Mesenchymal stem cell (in vitro differentiated cells and primary cell): Measurements from ENCODE around the gene MTA2.
A peak's percentile ranks its signal among the peaks of the same experiment; 100 is the strongest.
"Not testable (repeated sequence)": the region's sequence is repeated elsewhere in the genome, so short reads cannot be mapped to it uniquely, and the experiment has no call there.

Source experiments
- DNase-seq: peaks from one replicate; pipeline ENCODE4 v3.0.0-alpha.2; 2013
- H2AFZ ChIP-seq: one replicate; pipeline ENCODE4 v1.6.1; 2013; ENCODE audit warnings: low read depth, mild to moderate bottlenecking, control low read depth, inconsistent platforms, low read length, moderate library complexity
- H2AK5ac ChIP-seq: 2 replicates; pipeline ENCODE4 v1.6.1; 2013; ENCODE audit warnings: low read length, moderate library complexity, mild to moderate bottlenecking, inconsistent platforms; ENCODE audit not compliant: severe bottlenecking
- H2BK120ac ChIP-seq: one replicate; pipeline ENCODE4 v1.6.1; 2013; ENCODE audit warnings: low read depth, mild to moderate bottlenecking, inconsistent platforms, low read length, moderate library complexity
- H2BK12ac ChIP-seq, 2 experiments: one replicate each; pipeline ENCODE4 v1.6.1; 2013; ENCODE audit warnings: inconsistent platforms in 2 of 2, low read length in 2 of 2, mild to moderate bottlenecking in 2 of 2, moderate library complexity in 2 of 2, control low read depth in 1 of 2
- H2BK15ac ChIP-seq: one replicate; pipeline ENCODE4 v1.6.1; 2013; ENCODE audit warnings: mild to moderate bottlenecking, low read depth, inconsistent platforms; ENCODE audit not compliant: poor library complexity, severe bottlenecking
- H2BK5ac ChIP-seq: 2 replicates; pipeline ENCODE4 v1.6.1; 2013; ENCODE audit warnings: low read depth, mild to moderate bottlenecking, low read length, control low read depth, inconsistent platforms; ENCODE audit not compliant: poor library complexity, severe bottlenecking
- H3K14ac ChIP-seq, 2 experiments: one replicate each; pipeline ENCODE4 v1.6.1; 2013; ENCODE audit warnings: inconsistent platforms in 2 of 2, low read length in 2 of 2, control low read depth in 1 of 2, mild to moderate bottlenecking in 1 of 2, moderate library complexity in 1 of 2
- H3K18ac ChIP-seq, 2 experiments: one replicate each; pipeline ENCODE4 v1.6.1; 2013; ENCODE audit warnings: inconsistent platforms in 2 of 2, low read length in 2 of 2, control low read depth in 1 of 2, low read depth in 1 of 2, mild to moderate bottlenecking in 1 of 2
- H3K23ac ChIP-seq, 2 experiments: one replicate each; pipeline ENCODE4 v1.6.1; 2013; ENCODE audit warnings: inconsistent platforms in 2 of 2, low read length in 2 of 2, mild to moderate bottlenecking in 2 of 2, moderate library complexity in 2 of 2, control low read depth in 1 of 2
- H3K27ac ChIP-seq: 2 replicates; pipeline ENCODE4 v1.5.1; 2013; ENCODE audit warnings: mild to moderate bottlenecking, moderate library complexity, low read length, control low read depth, inconsistent platforms; ENCODE audit not compliant: poor library complexity, severe bottlenecking
- H3K27me3 ChIP-seq, 2 experiments: 2 replicates each; pipeline versions ENCODE4 v1.6.1 to v1.7.0; 2013; ENCODE audit warnings: low read length in 2 of 2, mild to moderate bottlenecking in 2 of 2, moderate library complexity in 2 of 2, control low read depth in 1 of 2, inconsistent platforms in 1 of 2; ENCODE audit not compliant: control insufficient read depth in 1 of 2, insufficient read depth in 1 of 2
- H3K36me3 ChIP-seq, 2 experiments: 2 replicates each; pipeline versions ENCODE4 v1.6.1 to v1.7.0; 2013; ENCODE audit warnings: low read length in 2 of 2, control low read depth in 1 of 2, inconsistent platforms in 1 of 2, low read depth in 1 of 2, mild to moderate bottlenecking in 1 of 2; ENCODE audit not compliant: insufficient read depth in 2 of 2, control insufficient read depth in 1 of 2
- H3K4ac ChIP-seq, 2 experiments: one replicate each; pipeline ENCODE4 v1.6.1; 2013; ENCODE audit warnings: inconsistent platforms in 2 of 2, low read length in 2 of 2, mild to moderate bottlenecking in 2 of 2, moderate library complexity in 2 of 2, control low read depth in 1 of 2, low read depth in 1 of 2
- H3K4me1 ChIP-seq: 2 replicates; pipeline ENCODE4 v1.6.1; 2013; ENCODE audit warnings: low read depth, low read length, control low read depth; ENCODE audit not compliant: control insufficient read depth, insufficient read depth
- H3K4me2 ChIP-seq: 2 replicates; pipeline ENCODE4 v1.6.1; 2013; ENCODE audit warnings: low read length, mild to moderate bottlenecking, inconsistent platforms; ENCODE audit not compliant: poor library complexity, severe bottlenecking
- H3K4me3 ChIP-seq, 2 experiments: 2 replicates each; pipeline versions ENCODE4 v1.5.1 to v1.7.0; 2013; ENCODE audit warnings: low read length in 2 of 2, mild to moderate bottlenecking in 2 of 2, control low read depth in 1 of 2, low read depth in 1 of 2; ENCODE audit not compliant: insufficient read depth in 1 of 2
- H3K79me1 ChIP-seq: replicated peaks from 2 replicates; pipeline ENCODE4 v1.6.1; 2013; ENCODE audit warnings: mild to moderate bottlenecking, control low read depth, low read length, inconsistent platforms; ENCODE audit not compliant: poor library complexity, severe bottlenecking
- H3K9ac ChIP-seq: 2 replicates; pipeline ENCODE4 v1.7.0; 2013; ENCODE audit warnings: mild to moderate bottlenecking, low read length, moderate library complexity
- H3K9me3 ChIP-seq: 2 replicates; pipeline ENCODE4 v1.7.0; 2013; ENCODE audit warnings: mild to moderate bottlenecking, low read length; ENCODE audit not compliant: control insufficient read depth
- H4K8ac ChIP-seq: one replicate; pipeline ENCODE4 v1.6.1; 2013; ENCODE audit warnings: inconsistent platforms, mild to moderate bottlenecking, low read length, moderate library complexity
- H4K91ac ChIP-seq: one replicate; pipeline ENCODE4 v1.6.1; 2013; ENCODE audit warnings: mild to moderate bottlenecking, low read length, inconsistent platforms
- WGBS: methylation state at CpG from one replicate; pipeline ENCODE4 v1.1.7; 2013; ENCODE audit warnings: mixed read lengths; 5-methylcytosine and 5-hydroxymethylcytosine counted together

Gene MTA2

DNA sequence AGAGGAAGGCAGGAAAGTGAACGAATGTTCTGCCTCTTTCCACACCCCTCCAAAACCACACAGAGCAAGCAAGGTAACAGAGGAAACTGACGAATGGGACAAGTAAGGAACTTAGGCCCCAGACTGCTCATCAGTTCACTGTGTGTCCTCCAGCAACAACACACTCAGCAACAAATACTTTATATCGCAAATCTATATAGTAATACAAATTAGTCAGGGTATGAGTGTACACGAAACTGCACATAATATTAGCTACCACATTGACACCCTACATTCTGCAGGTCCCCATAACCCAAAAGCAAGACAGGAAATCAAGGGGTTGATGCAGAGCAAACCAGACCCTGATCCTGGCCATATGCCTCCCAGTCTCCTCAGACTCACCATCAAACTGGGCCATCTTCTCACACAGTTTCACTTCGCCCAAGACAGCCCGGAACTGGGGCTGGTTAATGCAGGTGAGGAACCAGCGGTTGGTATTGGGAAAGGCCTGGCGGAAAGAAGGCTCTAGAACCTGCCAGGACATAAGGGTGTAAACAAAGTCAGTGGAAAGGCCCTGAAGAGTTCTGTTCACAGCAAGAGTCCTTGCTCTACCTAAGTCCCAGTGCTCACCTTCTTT, 34.5 kb downstream of the MTA2 start:
- Histone ChIP-seq H3K4ac (no peak overlapping the region), H2AFZ (no peak overlapping the region), H3K4me1 (peaks cover 8% of the 10 kb centered on the region), H4K91ac (no peak overlapping the region), H3K9ac (peak overlapping the region; percentile 26), H2BK12ac (no peak overlapping the region), H3K9me3 (no peaks in the 10 kb centered on the region), H4K8ac (peak overlapping the region; percentile 28), H2AK5ac (no peak overlapping the region), H3K36me3 (peaks cover 68 to 88% of the 10 kb centered on the region in 2 experiments), H2BK5ac (no peak overlapping the region), H3K14ac (no peak overlapping the region), H3K4me3 (no peak overlapping the region), H2BK120ac (no peak overlapping the region), H3K4me2 (no peak overlapping the region), H3K18ac (no peak overlapping the region), H3K27me3 (no peaks in the 10 kb centered on the region), H3K79me1 (peaks cover 1% of the 10 kb centered on the region), H2BK15ac (no peak overlapping the region), H3K23ac (no peak overlapping the region), H3K27ac (no peak overlapping the region)
- no peak for DNase-seq
- 97% methylated on average over 6 of the region's 8 CpGs for WGBS

GRCh38 chr11:62566247-62566646, 35.4 kb downstream of the MTA2 start:
- no peak overlapping the region for H2BK15ac ChIP-seq
- peaks cover 64 to 87% of the 10 kb centered on the region in 2 experiments for H3K36me3 ChIP-seq
- H3K79me1 ChIP-seq = peaks cover 1% of the 10 kb centered on the region
- no peak overlapping the region for H2BK12ac ChIP-seq
- H3K9me3 ChIP-seq = no peaks in the 10 kb centered on the region
- H3K27me3 ChIP-seq = no peaks in the 10 kb centered on the region
- no peak overlapping the region for H3K23ac ChIP-seq
- no peak overlapping the region for H4K91ac ChIP-seq
- no peak overlapping the region for H3K4me3 ChIP-seq
- H3K14ac ChIP-seq = no peak overlapping the region
- no peak overlapping the region for H3K4ac ChIP-seq
- peak overlapping the region; percentile 16 for H3K9ac ChIP-seq
- no peak overlapping the region for H2BK120ac ChIP-seq
- H2AK5ac ChIP-seq = no peak overlapping the region
- no peak overlapping the region for H3K27ac ChIP-seq
- H4K8ac ChIP-seq = no peak overlapping the region
- peaks cover 4% of the 10 kb centered on the region for H3K4me1 ChIP-seq
- no peak overlapping the region for H3K18ac ChIP-seq
- H2BK5ac ChIP-seq = no peak overlapping the region
- no peak for DNase-seq
- no peak overlapping the region for H2AFZ ChIP-seq
- 95% methylated on average over 8 of the region's 8 CpGs for WGBS
- H3K4me2 ChIP-seq = no peak overlapping the region

DNA sequence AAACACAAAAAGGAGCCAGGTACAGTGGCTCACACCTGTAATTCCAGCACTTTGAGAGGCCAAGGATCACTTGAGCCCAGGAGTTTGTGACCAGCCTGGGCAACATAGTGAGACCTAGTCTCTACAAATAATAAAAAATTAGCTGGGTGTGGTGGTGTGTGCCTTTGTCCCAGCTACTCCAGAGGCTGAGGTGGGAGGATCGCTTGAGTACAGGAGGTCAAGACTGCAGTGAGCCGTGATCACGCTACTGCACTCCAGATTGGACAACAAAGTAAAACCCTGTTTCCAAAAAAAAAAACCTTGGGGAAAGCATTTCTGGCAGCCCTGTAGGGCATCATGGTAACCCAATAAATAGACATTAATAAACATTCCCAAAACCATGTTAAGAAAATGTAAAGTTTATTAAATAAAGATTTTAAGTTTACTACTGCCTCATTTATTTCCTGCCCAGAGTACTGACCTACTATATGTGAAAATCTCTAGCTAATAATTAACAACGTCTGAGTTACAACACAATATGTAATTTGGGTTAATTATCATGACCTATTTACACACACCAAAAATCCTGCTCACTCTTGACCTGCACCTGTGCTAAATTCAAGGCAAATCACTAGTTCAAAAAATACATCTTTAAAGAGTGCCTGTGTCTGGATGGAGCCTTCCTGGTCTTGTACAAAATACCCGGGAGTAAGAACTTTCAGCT, 36.4 kb downstream of the MTA2 start:
- H2BK12ac ChIP-seq = no peak overlapping the region
- peaks cover 1% of the 10 kb centered on the region for H3K79me1 ChIP-seq
- H2AFZ ChIP-seq = no peak overlapping the region
- no peak overlapping the region for H3K18ac ChIP-seq
- peak overlapping the region; percentile 16 for H3K9ac ChIP-seq
- H4K8ac ChIP-seq = no peak overlapping the region
- H3K4me1 ChIP-seq = peaks cover 4% of the 10 kb centered on the region
- H3K27me3 ChIP-seq = no peaks in the 10 kb centered on the region
- peaks cover 56 to 78% of the 10 kb centered on the region in 2 experiments for H3K36me3 ChIP-seq
- H2BK120ac ChIP-seq = no peak overlapping the region
- no peak overlapping the region for H2BK15ac ChIP-seq
- no peak overlapping the region for H3K4me2 ChIP-seq
- WGBS = 95% methylated on average over 5 of the region's 5 CpGs
- no peak overlapping the region for H3K4me3 ChIP-seq
- H3K27ac ChIP-seq = no peak overlapping the region
- H3K4ac ChIP-seq = no peak overlapping the region
- no peaks in the 10 kb centered on the region for H3K9me3 ChIP-seq
- no peak overlapping the region for H3K14ac ChIP-seq
- H3K23ac ChIP-seq = no peak overlapping the region
- no peak for DNase-seq
- no peak overlapping the region for H4K91ac ChIP-seq
- H2BK5ac ChIP-seq = no peak overlapping the region
- H2AK5ac ChIP-seq = no peak overlapping the region

DNA sequence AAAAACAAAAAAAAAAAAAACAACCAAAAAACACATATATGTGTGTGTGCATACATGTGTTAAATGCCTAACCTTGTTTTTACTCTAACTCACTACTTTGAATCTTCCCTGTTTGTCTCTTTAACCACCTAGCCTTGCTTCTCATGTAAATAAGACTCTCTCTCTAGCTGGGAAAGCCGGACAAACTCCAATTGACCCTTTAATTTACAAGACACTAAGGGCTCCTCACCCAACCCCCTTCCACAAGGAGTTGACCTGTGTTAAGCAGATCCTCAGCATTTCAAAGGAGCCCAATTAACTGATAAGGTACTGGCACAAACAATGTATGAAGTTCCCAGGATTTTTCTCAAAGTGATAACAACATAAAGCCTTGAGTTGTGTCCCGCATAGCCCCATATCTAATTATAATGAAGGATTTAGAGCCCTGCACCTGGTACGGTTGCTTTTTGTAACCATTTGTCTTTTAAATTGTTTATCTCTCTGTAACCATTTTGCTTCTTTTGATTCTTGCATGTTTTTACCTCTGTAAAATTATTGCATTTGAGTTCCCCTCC, 39.9 kb downstream of the MTA2 start:
- H3K18ac ChIP-seq, H3K4ac ChIP-seq, H2BK5ac ChIP-seq, H3K9me3 ChIP-seq, H3K27me3 ChIP-seq, H3K27ac ChIP-seq, H3K14ac ChIP-seq, H2BK15ac ChIP-seq, H2AK5ac ChIP-seq, H2BK120ac ChIP-seq, H3K4me3 ChIP-seq, H2BK12ac ChIP-seq, H3K23ac ChIP-seq, H4K8ac ChIP-seq, H2AFZ ChIP-seq, H3K79me1 ChIP-seq, H3K4me2 ChIP-seq, H4K91ac ChIP-seq, DNase-seq: not testable (repeated sequence)
- peaks cover 55 to 71% of the 10 kb centered on the region in 2 experiments for H3K36me3 ChIP-seq
- 44% methylated on average over 1 of the region's 3 CpGs for WGBS
- H3K4me1 ChIP-seq = peaks cover 25% of the 10 kb centered on the region
- H3K9ac ChIP-seq = peak overlapping the region; percentile 29
